Measurements from ENCODE around the gene CELF2.

- TF ChIP-seq CTCF (IDR thresholded peaks at IDR 0.05; ENCODE audit: borderline replicate concordance, extremely low read depth, low read length, poor library complexity, severe bottlenecking) (no peak), EZH2 (IDR thresholded peaks at IDR 0.05; ENCODE audit: borderline replicate concordance, low read depth, low read length, severe bottlenecking) (no peak)
Measured at GRCh38 chr10:11305825-11306593, 288.3 kb downstream of the CELF2 start.

Measured in DND-41 (cell line).